Measurements from ENCODE around the gene SHANK2.

Gene SHANK2

GRCh38 chr11:71218789-71219499 lies 33.4 kb downstream of the SHANK2 start:
- no peak for FAIRE-seq

GRCh38 chr11:71215425-71215965 lies 36.9 kb downstream of the SHANK2 start:
- no peak for FAIRE-seq

GRCh38 chr11:71214553-71215424 lies 37.6 kb downstream of the SHANK2 start:
- no peak for FAIRE-seq

DNA sequence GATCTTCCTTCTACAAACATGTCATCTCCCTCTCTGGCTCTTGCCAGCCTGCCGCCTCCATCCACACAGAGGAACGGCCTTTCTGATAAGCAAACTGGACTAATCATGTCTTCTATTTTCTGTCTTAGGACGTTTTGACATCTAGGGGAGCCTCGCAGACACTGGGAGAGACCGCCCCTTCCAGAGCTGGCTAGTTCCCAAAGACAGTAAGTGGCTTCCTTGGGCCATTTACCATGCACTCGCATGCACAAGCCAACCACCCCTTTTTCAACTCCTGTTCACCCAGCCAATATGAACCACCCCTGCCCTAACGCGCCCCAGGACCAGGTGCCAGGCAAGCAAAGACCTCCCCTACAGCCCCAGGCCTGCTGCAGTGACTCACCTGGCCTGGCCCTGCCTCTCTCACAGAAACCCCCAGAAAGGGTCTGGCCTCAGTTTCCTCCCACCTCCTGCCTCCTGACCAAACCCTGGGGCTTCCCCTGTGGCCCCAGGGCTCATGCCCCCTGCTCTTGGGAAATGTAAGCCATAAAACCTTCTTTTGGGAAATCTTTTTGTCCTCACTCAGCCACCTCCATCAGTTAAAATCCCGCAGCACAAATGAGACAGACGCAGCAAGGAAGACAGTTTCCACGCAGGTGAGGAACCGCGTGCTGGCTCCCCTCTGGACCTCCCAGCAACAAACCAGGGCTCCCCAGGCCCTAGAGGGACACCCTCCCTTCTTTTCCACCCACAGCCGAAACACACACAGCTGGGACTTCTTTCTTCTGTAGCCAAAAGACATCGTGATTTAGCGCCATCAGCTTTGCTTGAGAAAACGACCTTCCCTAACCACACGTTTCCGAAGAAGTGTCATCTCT lies 38.5 kb downstream of the SHANK2 start:
- FAIRE-seq = no peak

- no peak for FAIRE-seq
These were observed 39.4 kb downstream of the SHANK2 start for GRCh38 chr11:71212871-71213559.

DNA sequence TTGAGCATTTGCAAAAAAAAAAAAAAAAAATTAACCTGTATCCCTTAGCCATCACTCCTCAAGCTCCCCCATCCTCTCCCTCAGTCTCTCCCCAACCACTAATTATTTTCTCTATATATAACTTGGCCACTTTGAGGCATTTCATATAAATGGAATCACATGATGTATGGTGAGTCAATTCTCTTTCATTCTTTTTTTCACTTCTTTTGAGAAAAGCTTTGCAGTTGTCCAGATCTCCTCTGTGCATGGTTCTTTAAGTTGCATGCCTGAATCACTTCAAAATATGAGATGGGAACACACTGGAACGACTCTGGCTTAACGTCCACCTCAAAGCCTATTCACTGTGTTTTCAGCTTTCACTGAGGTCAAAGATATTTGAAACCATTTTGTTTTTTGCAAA lies 40.7 kb downstream of the SHANK2 start:
- FAIRE-seq = no peak

DNA sequence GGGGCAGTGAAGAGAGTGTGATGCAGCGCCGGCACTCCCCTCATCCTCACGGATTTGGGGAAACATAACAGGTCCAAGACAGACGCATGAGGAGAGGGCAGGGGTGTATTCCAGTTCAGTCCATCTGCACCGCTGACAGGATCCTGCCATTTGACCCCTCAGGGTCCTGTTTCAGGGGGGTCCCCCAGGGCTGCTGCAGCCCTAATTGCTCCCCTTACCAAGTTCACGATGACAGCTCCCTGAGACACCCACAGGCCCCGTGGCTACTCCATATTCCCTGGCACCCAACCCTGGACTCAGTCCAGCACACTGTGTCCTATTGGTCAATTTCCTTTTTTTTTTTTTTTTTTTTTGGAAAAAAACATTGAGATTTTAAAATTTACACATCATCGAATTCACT lies 41.5 kb downstream of the SHANK2 start:
- no peak for FAIRE-seq

DNA sequence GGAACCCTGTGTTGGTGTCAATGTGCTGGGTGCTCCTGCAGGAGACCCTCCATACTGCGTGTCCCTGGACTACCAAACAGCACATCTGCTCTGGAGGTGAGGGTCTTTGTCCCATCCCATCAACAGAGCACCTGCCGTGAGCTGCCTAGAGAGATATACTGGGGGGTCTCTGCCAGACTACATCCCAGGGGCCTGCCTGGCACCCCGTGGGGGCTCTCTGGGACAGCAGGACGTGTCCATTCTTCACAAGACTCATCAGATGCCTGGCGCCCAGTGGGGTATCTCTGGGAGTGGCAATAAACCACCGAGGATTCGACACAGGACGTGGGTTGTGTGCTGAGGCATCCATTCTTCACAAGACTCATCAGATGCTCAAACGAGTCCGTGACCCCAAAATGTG lies 42.7 kb downstream of the SHANK2 start:
- no peak for FAIRE-seq

DNA sequence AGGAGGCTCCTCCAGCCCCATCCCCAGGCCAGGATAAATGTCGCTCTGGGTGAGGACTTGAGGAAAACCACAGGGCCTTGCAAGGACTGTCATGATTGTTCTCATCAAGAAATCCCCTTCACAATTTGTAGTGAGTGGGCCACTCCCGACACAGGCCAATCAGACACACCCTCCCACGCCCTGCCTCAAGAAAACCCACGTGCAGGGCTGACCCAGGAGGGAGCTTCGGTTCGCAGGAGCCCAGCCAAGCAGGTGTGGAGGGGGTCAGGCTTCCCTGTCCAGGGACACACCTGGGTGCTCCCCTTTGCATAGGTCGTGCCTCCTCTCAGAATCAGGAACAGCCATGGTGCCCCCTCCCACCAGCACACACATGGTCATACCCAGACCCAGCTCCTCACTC lies 43.2 kb downstream of the SHANK2 start:
- no peak for FAIRE-seq

DNA sequence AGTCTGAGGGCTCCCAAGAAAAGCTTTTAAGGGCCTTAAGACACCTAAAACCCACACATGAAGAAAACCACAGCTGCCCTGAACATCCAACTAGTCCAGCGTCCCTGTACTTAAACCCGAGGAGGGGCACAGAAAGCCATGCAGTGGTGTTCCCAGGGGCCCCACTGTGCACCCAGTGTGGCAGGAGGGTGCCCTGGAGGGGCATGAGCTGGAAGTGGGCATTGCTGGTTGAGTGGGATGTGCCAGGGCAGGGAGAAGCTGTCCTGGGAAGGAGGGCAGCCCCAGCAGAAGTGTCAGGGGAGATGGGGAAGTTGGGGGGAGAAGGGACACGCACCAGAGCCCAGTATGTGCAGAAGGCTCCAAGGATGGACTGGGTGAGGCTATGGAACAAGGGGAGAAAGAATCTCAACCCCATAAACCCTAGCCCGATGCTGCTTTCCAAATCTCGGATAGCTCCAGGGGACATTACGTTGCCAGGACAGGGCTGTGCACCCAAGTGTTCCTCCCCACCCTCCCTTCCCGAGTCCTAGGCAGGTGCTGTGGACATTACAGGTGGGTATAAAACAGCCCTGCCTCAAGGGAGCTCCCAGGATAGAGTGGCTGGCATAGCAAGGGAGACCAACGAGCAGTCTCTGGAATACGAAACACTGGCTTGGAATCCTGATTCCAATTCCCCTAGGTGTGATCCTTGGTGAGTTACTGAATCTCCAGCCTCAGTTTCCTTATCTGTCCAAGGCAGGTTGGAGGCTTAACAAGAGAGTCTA lies 44.2 kb downstream of the SHANK2 start:
- no peak for FAIRE-seq

DNA sequence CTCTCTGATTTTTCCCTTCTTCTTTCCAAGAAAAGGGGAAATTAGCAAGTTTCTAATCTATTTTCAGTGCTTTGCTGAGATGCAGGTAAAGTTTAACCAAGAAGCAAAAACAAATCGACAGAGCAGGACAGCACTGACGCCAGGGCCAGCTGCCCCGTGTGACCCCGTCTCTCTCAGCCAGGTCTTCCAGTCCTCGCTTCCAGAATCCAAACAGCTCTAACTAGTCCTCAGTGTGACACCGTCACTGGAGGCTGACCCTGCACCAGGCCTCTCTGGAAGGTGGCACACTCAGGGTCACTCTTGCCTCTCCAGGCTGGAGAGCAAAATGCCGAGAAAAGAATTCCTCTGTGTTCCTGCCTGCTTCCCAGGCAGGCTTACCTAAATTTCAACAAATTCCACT lies 44.8 kb downstream of the SHANK2 start:
- no peak for FAIRE-seq

- no peak for FAIRE-seq
These were observed 46.2 kb downstream of the SHANK2 start for GRCh38 chr11:71206186-71206585.

GRCh38 chr11:71204748-71205664 lies 47.4 kb downstream of the SHANK2 start:
- FAIRE-seq = no peak

DNA sequence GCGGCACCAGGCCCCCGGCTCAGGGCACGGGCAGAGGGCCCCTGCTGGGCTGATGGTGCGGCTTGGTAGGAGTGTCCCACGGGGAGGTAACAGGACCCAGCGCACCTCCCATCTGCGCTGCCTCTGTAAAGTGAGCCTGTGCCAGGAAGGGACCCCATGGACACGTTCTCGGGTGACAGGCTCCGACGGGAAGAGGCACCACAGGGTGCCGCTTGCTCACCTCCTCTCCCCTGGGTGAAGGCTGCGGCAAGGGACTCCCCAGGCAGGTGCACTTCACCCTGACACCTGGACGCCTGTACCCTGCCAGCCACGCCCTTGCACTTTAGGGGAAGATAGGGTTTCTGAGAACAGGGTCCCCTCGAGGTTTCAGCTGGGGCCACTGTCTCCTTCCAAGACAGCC lies 48.1 kb downstream of the SHANK2 start:
- no peak for FAIRE-seq

DNA sequence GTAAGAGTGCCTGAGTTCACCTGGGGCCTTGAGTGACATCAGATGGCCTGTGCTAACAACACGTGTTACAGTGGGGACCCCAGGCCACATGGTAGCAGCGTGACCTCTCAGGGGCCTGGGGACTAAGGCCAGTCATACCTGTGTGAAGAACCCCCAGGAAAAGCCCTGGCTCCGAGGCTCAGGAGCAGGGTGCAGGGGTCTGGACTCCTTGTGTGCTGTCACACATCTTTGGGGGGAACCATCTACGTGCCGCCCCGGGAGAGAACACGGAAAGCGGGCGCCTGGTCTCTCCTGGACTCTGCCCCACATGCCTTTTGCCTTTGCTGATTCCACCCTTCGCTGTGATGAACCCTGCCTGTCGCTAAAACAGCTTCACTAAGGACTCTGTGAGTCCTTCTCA lies 48.7 kb downstream of the SHANK2 start:
- FAIRE-seq = no peak

GRCh38 chr11:71202966-71203365 lies 49.4 kb downstream of the SHANK2 start:
- no peak for FAIRE-seq

- no peak for FAIRE-seq
These were observed 49.8 kb downstream of the SHANK2 start for GRCh38 chr11:71202598-71202944.
